Esophagus (tissue), 2 donors: ENCODE results near the gene SNTA1. TPM values are rescaled to one million over a fixed set of nuclear protein-coding genes. Genes with fewer than 3 reads are reported as not detected.

Experiments
- H3K27ac ChIP-seq, 2 donors: one replicate each; pipeline ENCODE4 v1.5.1; 2013; ENCODE audit warnings: low read depth in 2 of 2, mild to moderate bottlenecking in 2 of 2, inconsistent platforms in 1 of 2, low read length in 1 of 2, moderate library complexity in 1 of 2
- H3K27me3 ChIP-seq, 2 donors: one replicate each; pipeline ENCODE4 v1.6.1; 2013; ENCODE audit warnings: low read length in 2 of 2, control low read depth in 1 of 2, mild to moderate bottlenecking in 1 of 2; ENCODE audit not compliant: insufficient read depth in 2 of 2, control insufficient read depth in 1 of 2
- H3K36me3 ChIP-seq, 2 donors: one replicate each; pipeline ENCODE4 v1.6.1; 2013; ENCODE audit warnings: low read length in 1 of 2; ENCODE audit not compliant: control insufficient read depth in 2 of 2, insufficient read depth in 2 of 2
- H3K4me1 ChIP-seq, 2 donors: one replicate each; pipeline ENCODE4 v1.6.1; 2013; ENCODE audit warnings: low read length in 1 of 2; ENCODE audit not compliant: control insufficient read depth in 2 of 2, insufficient read depth in 2 of 2
- H3K4me3 ChIP-seq, 2 donors: one replicate each; pipeline ENCODE4 v1.5.1; 2013; ENCODE audit warnings: low read length in 2 of 2, mild to moderate bottlenecking in 2 of 2, low read depth in 1 of 2, moderate library complexity in 1 of 2
- H3K9me3 ChIP-seq, 2 donors: one replicate each; pipeline ENCODE4 v1.6.1; 2013; ENCODE audit warnings: mild to moderate bottlenecking in 2 of 2, low read depth in 1 of 2, low read length in 1 of 2, moderate library complexity in 1 of 2; ENCODE audit not compliant: control insufficient read depth in 2 of 2, insufficient read depth in 1 of 2
- WGBS, 2 donors: extraction: QIAGEN DNeasy Blood & Tissue Kit; methylation state at CpG; one replicate each; pipeline ENCODE4 v1.1.7; 2013; 5-methylcytosine and 5-hydroxymethylcytosine counted together
- polyA plus RNA-seq, 2 donors: library from polyadenylated mRNA; stranded (reverse); fragments of 200-250 nt; gene quantifications; one replicate each; pipeline ENCODE4 v1.2.3, GENCODE V29; 2013
- donor health status: healthy with polysubstance abuse.
- donor health status: Bipolar disorder and iron deficiency.

The SNTA1 gene
- polyA plus RNA-seq, 2 donors, result 6.1 to 10.9 TPM

DNA sequence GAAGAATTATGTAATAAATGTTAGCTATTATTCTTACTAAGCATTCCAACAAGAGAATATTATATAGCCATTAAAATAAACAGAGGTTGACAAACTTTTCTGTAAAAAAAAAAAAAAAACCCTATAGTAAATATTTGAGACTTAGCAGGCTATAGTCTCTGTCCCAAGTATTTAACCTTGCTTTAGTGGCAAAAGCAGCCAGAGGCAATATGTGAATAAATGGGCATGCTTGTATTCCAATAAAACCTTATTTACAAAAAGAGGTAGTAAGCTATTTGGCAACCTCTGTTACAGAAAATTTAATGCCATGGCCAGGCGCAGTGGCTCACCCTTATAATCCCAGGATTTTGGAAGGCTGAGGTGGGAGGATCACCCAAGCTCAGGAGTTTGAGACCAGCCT is 56.9 kb downstream of the SNTA1 start:
- peaks cover 0 to 5% of the 10 kb centered on the region in 2 donors for H3K36me3 ChIP-seq
- WGBS, 2 donors, result 95 to 100% methylated on average over 1 of the region's 1 CpG

DNA sequence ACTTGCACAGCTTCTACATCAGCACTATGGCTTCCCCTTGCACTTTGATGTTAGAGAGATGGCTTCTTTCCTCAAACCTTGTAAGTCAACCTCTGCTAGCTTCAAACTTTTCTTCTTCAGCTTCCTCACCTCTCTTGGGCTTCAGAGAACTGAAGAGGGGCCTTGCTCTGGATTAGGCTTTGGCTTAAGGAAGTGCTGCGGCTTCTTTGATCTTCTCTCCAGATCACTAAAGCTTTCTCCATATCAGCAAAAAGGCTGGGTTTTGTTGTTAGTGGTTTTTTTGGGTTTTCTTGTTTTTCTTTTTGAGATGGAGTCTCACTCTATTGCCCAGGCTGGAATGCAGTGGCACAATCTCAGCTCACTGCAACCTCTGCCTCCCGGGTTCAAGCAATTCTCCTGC is 66.2 kb downstream of the SNTA1 start:
- H3K9me3 ChIP-seq, result no peaks in the 10 kb centered on the region
- H3K36me3 ChIP-seq, result peaks cover 5 to 14% of the 10 kb centered on the region in 2 donors
- H3K4me1 ChIP-seq, result no peaks in the 10 kb centered on the region
- H3K27ac ChIP-seq, result no peak overlapping the region
- no peaks in the 10 kb centered on the region for H3K27me3 ChIP-seq
- H3K4me3 ChIP-seq, result no peak overlapping the region
- WGBS, 2 donors, result 90 to 92% methylated on average over 2 of the region's 2 CpGs

More for the DNA sequence above, 56.9 kb downstream of the SNTA1 start:
- H3K9me3 ChIP-seq, result no peaks in the 10 kb centered on the region
- H3K27me3 ChIP-seq, result no peaks in the 10 kb centered on the region
- no peak overlapping the region for H3K27ac ChIP-seq
- no peaks in the 10 kb centered on the region for H3K4me1 ChIP-seq
- no peak overlapping the region for H3K4me3 ChIP-seq

DNA sequence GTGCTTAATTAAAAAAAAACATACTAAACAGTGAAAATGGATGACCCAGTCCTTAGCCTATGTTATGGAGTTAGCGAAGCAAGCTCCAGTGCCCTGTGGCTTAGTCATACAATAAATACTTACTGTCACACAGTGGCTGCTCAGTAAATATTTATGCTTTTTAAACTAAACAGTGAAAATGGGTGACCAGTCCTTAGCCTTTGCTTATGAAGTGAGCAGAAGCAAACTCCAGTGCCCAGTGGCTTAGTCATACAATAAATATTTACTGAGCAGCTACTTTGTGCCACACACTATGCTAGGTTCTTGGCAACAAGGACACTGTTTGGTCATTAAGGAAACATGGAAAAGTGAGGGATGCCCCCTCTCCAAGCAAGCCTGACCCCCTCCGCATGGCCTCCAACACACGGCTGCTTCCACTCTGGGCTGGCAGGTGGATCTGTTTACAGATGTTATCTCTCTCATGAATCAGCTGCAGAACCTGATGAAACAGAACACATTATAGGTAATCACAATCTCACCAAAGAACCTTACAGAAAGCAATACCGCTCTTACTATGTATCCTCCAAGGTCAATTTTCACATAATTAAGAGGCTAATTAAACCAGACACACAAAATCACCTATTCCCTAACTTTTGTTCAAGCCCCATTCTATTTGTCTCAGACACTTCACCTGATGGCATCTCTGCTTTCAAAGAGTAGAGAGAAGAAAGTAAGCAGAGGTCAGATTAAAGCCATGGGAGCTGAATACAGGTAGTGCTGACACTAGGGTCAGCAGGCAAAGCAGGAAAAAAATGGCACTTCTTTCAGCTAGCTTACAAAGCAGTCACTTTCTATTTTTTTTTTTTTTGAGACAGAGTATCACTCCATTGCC is 69.6 kb downstream of the SNTA1 start:
- Histone ChIP-seq H3K36me3 (peaks cover 9 to 14% of the 10 kb centered on the region in 2 donors), H3K27me3 (no peaks in the 10 kb centered on the region), H3K27ac (no peak overlapping the region), H3K4me1 (no peaks in the 10 kb centered on the region), H3K4me3 (no peak overlapping the region), H3K9me3 (no peaks in the 10 kb centered on the region)
- 86 to 91% methylated on average over 4 of the region's 4 CpGs for WGBS, 2 donors

DNA sequence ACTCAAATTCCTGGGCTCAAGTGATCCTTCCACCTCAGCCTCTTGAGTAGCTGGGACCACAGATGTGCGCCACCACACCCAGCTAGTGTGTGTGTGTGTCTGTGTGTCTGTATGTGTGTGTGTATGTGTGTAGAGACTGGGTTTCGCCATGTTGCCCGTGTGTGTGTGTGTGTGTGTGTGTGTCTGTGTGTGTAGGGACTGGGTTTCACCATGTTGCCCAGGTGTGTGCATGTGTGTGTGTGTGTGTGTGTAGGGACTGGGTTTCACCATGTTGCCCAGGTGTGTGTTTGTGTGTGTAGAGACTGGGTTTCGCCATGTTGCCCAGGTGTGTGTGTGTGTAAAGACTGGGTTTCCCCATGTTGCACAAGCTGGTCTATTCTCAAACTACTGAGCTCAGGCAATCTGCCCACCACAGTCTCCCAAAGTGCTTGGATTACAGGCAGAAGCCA is 70.5 kb downstream of the SNTA1 start:
- WGBS, 2 donors, result 90 to 92% methylated on average over 4 of the region's 4 CpGs
- Histone ChIP-seq H3K36me3 (peaks cover 10 to 12% of the 10 kb centered on the region in 2 donors), H3K27me3 (no peaks in the 10 kb centered on the region), H3K9me3 (no peaks in the 10 kb centered on the region), H3K27ac (peak overlapping the region in 1 of 2 donors; percentile 36), H3K4me3 (no peak overlapping the region), H3K4me1 (no peaks in the 10 kb centered on the region)

DNA sequence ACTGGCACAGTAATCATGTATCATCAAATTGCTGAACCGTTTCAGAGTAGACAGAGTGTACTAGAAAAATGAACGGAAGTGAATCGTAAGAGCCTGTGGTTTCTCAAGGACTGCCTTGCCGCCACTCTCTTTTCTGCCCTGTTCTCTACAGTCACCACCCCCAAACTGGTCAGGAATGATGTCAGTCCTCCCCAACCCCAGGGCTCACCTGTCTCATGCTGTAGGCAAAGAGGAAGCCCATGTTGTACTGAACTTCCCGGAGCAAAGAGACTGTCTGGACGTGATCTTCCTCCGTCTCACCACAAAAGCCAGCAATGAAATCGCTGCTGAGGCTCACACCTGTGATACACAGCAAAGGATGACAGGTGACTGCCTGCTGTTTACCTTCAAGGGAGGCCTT is 73.3 kb downstream of the SNTA1 start:
- H3K27ac ChIP-seq, result no peak overlapping the region
- H3K27me3 ChIP-seq, result no peaks in the 10 kb centered on the region
- H3K9me3 ChIP-seq, result no peaks in the 10 kb centered on the region
- WGBS, 2 donors, result 91 to 92% methylated on average over 8 of the region's 8 CpGs
- H3K4me3 ChIP-seq, result no peak overlapping the region
- no peaks in the 10 kb centered on the region for H3K4me1 ChIP-seq
- peaks cover 10 to 16% of the 10 kb centered on the region in 2 donors for H3K36me3 ChIP-seq

GRCh38 chr20:33362898-33363297 is 80.7 kb downstream of the SNTA1 start:
- Histone ChIP-seq H3K9me3 (no peaks in the 10 kb centered on the region), H3K27me3 (no peaks in the 10 kb centered on the region), H3K4me1 (no peaks in the 10 kb centered on the region), H3K4me3 (no peak overlapping the region), H3K36me3 (peaks cover 14 to 28% of the 10 kb centered on the region in 2 donors), H3K27ac (no peak overlapping the region)
- whole genome bisulfite sequencing, 2 donors, result 85 to 91% methylated on average over 1 of the region's 1 CpG

DNA sequence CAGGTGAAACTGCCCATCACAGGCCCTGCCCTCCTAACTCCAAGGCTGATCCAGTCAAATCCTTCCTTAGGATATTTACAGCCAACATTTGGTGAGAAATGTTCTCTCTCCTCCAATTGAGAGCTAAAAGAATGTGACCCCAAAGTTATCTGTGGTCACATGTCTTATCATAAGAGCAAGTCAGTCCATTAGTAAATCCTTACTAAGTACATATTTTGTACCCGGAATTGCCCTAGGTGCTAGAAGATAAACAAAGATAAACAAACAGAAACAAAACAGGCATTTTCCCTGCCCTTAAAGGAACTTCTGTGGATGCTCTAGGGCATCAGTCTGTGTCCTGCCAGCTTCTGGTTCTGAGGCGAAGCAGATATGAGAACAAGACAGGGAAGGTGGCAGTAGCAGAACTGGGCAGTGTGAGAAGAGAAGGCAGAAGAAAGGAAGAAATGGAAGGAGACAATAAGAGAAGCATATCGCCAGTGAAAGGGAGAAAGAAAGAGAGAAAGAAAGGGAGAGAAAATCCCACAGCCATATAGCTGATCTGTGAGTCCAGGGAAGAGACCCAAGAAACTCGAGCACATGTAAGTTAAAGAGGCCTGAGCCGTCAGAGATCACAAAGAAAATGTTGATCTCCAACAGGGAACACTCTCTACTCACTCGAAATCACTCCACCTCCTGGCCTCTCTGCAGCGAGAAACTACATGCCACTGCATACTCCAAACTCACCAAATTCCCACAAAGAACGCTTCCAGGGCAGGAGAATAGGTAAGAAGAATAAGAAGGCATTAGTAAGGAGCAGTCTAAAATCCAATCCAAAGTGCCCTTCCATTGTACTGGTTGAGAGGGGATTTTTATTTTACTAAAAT is 83.9 kb downstream of the SNTA1 start:
- Histone ChIP-seq H3K9me3 (no peaks in the 10 kb centered on the region), H3K36me3 (peaks cover 12 to 25% of the 10 kb centered on the region in 2 donors), H3K27me3 (no peaks in the 10 kb centered on the region), H3K27ac (no peak overlapping the region), H3K4me3 (no peak overlapping the region), H3K4me1 (no peaks in the 10 kb centered on the region)
- WGBS, 2 donors, result 82% methylated on average over 8 of the region's 8 CpGs

Other genes with a start within 250 kb of the SNTA1 start
- gene BPIFA3, start 226.4 kb downstream of the SNTA1 start, polyA plus RNA-seq, result not detected
- not detected for gene BPIFA1, start 207.8 kb downstream of the SNTA1 start, polyA plus RNA-seq
- 1 to 10 TPM in 1 of 2 donors, under 1 TPM in 1; 0.77 to 1.4 TPM for gene BPIFB1, start 160.5 kb downstream of the SNTA1 start, polyA plus RNA-seq
- gene CDK5RAP1, start 42.2 kb downstream of the SNTA1 start, polyA plus RNA-seq, result 10 to 100 TPM; 19.5 to 29.2 TPM
- gene CBFA2T2, start 46.3 kb upstream of the SNTA1 start, polyA plus RNA-seq, result 1 to 10 TPM; 4.7 to 8.5 TPM
- under 1 TPM; 0.02 to 0.04 TPM for gene C20orf144, start 218.6 kb upstream of the SNTA1 start, polyA plus RNA-seq
- 1 to 10 TPM; 1.4 to 2.8 TPM for gene ACTL10, start 223.2 kb upstream of the SNTA1 start, polyA plus RNA-seq
- 10 to 100 TPM; 13.5 to 18.4 TPM for gene NECAB3, start 230.7 kb upstream of the SNTA1 start, polyA plus RNA-seq
- 1 to 10 TPM; 6.4 to 6.7 TPM for gene E2F1, start 242.6 kb upstream of the SNTA1 start, polyA plus RNA-seq